SU-DHL-6 (cell line): ENCODE data around the gene ADCY7.

Source experiments
- H2AFZ ChIP-seq: fragments of 200-600 bp; sonication (generic); 2 replicates; pipeline ENCODE4 v1.6.1; 2014; ENCODE audit warnings: low read depth, mild to moderate bottlenecking, moderate library complexity, mixed read lengths, antibody characterized with exemption, low read length; ENCODE audit not compliant: severe bottlenecking
- H3F3A ChIP-seq: fragments of 200-600 bp; shearing (Covaris generic); 2 replicates; pipeline ENCODE4 v1.6.0; 2016; ENCODE audit warnings: antibody characterized with exemption, mild to moderate bottlenecking; ENCODE audit not compliant: insufficient read depth
- H3K27ac ChIP-seq: fragments of 200-600 bp; sonication (generic); 2 replicates; pipeline ENCODE4 v1.5.1; 2016; ENCODE audit warnings: low read depth, mild to moderate bottlenecking, low read length, moderate library complexity, mixed read lengths
- H3K27me3 ChIP-seq: fragments of 200-600 bp; sonication (generic), shearing (Covaris generic); 2 replicates; pipeline ENCODE4 v1.6.0; 2014; ENCODE audit warnings: mild to moderate bottlenecking, low read length
- H3K36me3 ChIP-seq: fragments of 200-600 bp; sonication (generic); 2 replicates; pipeline ENCODE4 v1.6.1; 2014; ENCODE audit warnings: mild to moderate bottlenecking, low read length, mixed read lengths
- H3K4me2 ChIP-seq: fragments of 300-600, 200-600 bp; shearing (Covaris generic), sonication (generic); 2 replicates; pipeline ENCODE4 v1.6.0; 2014; ENCODE audit warnings: low read length, low read depth, mild to moderate bottlenecking; ENCODE audit not compliant: poor library complexity, severe bottlenecking
- H3K4me3 ChIP-seq: fragments of 200-600 bp; sonication (generic); 2 replicates; pipeline ENCODE4 v1.5.1; 2014; ENCODE audit warnings: antibody characterized with exemption, low read length, mild to moderate bottlenecking, mixed read lengths; ENCODE audit not compliant: insufficient read depth, poor library complexity, severe bottlenecking
- H3K79me2 ChIP-seq: fragments of 200-600 bp; sonication (generic); 2 replicates; pipeline ENCODE4 v1.6.1; 2014; ENCODE audit warnings: mild to moderate bottlenecking, low read length, moderate library complexity; ENCODE audit not compliant: insufficient read depth
- H3K9ac ChIP-seq: fragments of 200-600 bp; sonication (generic); 2 replicates; pipeline ENCODE4 v1.7.0; 2014; ENCODE audit warnings: mild to moderate bottlenecking, low read length
- H3K9me2 ChIP-seq: fragments of 200-600 bp; sonication (generic); replicated peaks from 2 replicates; pipeline ENCODE4 v1.6.1; 2014; ENCODE audit warnings: low read length; ENCODE audit not compliant: insufficient read depth
- H3K9me3 ChIP-seq: fragments of 200-600 bp; sonication (generic); 2 replicates; pipeline ENCODE4 v1.6.1; 2014; ENCODE audit warnings: low read length, mixed read lengths; ENCODE audit not compliant: insufficient read depth
- H4K20me1 ChIP-seq: fragments of 200-600 bp; sonication (generic); 2 replicates; pipeline ENCODE4 v1.6.1; 2014; ENCODE audit warnings: low read depth, mild to moderate bottlenecking, antibody characterized with exemption, low read length, moderate library complexity, mixed read lengths
- EZH2phosphoT487 ChIP-seq: fragments of 200-600 bp; sonication (generic), shearing (Covaris generic); conservative IDR thresholded peaks from 2 replicates; pipeline ENCODE4 v1.6.1; 2018; ENCODE audit warnings: mild to moderate bottlenecking, antibody characterized with exemption, low read length, moderate library complexity, mixed read lengths
- TF ChIP-seq, protein P1 (sequence below): fragments of 200-600 bp; sonication (generic); IDR thresholded peaks from one replicate; pipeline ENCODE4 v1.5.1; 2017; ENCODE audit warnings: antibody characterized with exemption, mild to moderate bottlenecking, low read length, moderate library complexity; ENCODE audit not compliant: insufficient read depth, poor library complexity, severe bottlenecking

The ADCY7 gene

DNA sequence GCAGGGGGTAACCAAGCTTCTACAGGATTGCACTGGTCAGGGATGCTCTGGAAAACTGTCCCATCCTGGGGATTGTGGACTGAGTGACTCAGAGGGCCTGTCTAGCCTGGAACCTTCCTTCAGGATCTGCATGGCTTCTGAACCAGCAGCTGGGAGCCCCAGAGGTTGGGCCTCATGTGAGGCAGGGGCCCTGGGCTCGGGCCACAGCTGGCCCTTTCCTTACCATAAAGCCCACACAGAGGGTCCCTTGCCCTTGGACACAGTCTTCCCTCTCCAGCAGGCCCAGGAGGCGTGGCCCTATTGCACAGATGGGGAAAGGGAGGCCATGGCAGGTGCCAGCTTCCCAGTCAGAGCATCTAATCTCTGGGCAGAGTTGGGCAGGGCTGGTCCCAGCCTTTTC is 30.5 kb downstream of the ADCY7 start:
- no peak overlapping the region for H3K4me2 ChIP-seq
- H2AFZ ChIP-seq: no peak overlapping the region
- H3F3A ChIP-seq: no peaks in the 10 kb centered on the region
- no peaks in the 10 kb centered on the region for H4K20me1 ChIP-seq
- TF ChIP-seq, protein P1, sequence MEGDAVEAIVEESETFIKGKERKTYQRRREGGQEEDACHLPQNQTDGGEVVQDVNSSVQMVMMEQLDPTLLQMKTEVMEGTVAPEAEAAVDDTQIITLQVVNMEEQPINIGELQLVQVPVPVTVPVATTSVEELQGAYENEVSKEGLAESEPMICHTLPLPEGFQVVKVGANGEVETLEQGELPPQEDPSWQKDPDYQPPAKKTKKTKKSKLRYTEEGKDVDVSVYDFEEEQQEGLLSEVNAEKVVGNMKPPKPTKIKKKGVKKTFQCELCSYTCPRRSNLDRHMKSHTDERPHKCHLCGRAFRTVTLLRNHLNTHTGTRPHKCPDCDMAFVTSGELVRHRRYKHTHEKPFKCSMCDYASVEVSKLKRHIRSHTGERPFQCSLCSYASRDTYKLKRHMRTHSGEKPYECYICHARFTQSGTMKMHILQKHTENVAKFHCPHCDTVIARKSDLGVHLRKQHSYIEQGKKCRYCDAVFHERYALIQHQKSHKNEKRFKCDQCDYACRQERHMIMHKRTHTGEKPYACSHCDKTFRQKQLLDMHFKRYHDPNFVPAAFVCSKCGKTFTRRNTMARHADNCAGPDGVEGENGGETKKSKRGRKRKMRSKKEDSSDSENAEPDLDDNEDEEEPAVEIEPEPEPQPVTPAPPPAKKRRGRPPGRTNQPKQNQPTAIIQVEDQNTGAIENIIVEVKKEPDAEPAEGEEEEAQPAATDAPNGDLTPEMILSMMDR: no peak
- no peak for TF ChIP-seq EZH2phosphoT487
- no peak overlapping the region for H3K27ac ChIP-seq
- no peak overlapping the region for H3K9ac ChIP-seq
- no peaks in the 10 kb centered on the region for H3K36me3 ChIP-seq
- no peaks in the 10 kb centered on the region for H3K27me3 ChIP-seq
- H3K4me3 ChIP-seq: no peak overlapping the region
- no peaks in the 10 kb centered on the region for H3K9me2 ChIP-seq
- H3K79me2 ChIP-seq: no peaks in the 10 kb centered on the region
- H3K9me3 ChIP-seq: no peaks in the 10 kb centered on the region

DNA sequence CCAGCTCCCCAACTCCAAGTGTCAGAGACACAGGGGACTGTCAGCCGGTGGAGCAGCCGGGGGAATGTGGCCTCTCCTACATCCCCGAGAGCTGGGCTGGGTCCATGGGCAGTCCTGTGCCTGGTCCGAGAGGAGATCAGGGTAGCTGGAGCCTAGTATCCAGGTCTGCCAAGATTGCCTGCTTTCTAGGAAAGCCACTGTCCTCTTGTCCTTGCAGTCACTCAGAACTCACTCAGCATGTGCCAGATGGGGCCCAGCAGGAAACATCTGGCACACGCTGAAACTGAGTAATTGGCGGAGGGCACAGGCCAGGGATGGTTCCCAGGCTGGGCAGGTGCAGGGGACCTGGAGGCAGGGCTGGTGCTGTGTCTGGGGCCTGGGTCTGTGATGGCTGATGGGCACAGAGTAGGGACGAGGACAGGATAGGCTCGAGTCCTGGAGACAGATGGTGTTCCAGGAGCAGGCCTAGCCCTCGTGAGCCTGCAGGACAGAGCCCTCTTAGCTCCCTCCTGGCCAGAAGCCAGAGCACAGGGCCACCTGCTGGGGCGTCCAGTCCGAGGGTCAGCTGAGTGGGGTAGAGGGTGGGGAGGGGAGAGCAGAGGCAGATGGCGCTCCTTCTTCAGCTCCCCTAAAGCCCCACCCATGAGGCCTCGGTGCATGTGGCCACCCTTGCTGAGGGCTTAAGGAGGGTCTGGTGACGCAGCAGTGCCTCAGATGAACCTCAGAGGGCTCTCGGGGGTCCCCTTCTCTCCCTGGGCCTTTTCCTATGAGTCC is 31.1 kb downstream of the ADCY7 start:
- Histone ChIP-seq H3K9me2 (no peaks in the 10 kb centered on the region), H3K4me2 (no peak overlapping the region), H3F3A (no peaks in the 10 kb centered on the region), H3K9ac (no peak overlapping the region), H3K27me3 (no peaks in the 10 kb centered on the region), H3K27ac (no peak overlapping the region), H3K79me2 (no peaks in the 10 kb centered on the region), H3K9me3 (no peaks in the 10 kb centered on the region), H3K4me3 (no peak overlapping the region), H2AFZ (no peak overlapping the region), H4K20me1 (no peaks in the 10 kb centered on the region), H3K36me3 (no peaks in the 10 kb centered on the region)
- no peak for TF ChIP-seq EZH2phosphoT487
- TF ChIP-seq, protein P1: no peak

DNA sequence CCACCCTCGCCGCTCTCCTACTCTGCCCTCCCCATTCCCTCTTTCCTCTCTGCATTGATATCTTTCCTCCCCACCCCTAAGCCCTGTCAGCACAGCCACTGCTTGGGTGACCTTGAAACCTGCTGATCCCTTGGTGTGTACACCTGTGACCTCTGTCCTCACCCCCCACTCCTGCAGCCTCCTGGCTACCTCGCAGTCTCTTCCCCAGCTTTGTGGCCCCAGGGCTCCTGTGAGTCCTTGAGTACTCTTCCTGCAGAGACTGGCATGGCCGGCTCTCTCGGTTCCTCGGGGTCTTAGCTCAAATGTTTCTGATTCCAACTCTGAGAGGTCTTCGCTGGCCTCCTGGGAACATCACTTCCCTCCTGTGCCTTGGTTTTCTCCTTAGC is 31.7 kb downstream of the ADCY7 start:
- H3K9me3 ChIP-seq: no peaks in the 10 kb centered on the region
- no peak overlapping the region for H3K27ac ChIP-seq

More for the DNA sequence above, 31.7 kb downstream of the ADCY7 start:
- H3K4me2 ChIP-seq: no peak overlapping the region
- H3K36me3 ChIP-seq: no peaks in the 10 kb centered on the region
- no peaks in the 10 kb centered on the region for H3F3A ChIP-seq
- no peak overlapping the region for H3K4me3 ChIP-seq
- H4K20me1 ChIP-seq: no peaks in the 10 kb centered on the region
- H2AFZ ChIP-seq: no peak overlapping the region
- no peaks in the 10 kb centered on the region for H3K9me2 ChIP-seq
- no peaks in the 10 kb centered on the region for H3K27me3 ChIP-seq
- no peaks in the 10 kb centered on the region for H3K79me2 ChIP-seq
- H3K9ac ChIP-seq: no peak overlapping the region
- TF ChIP-seq EZH2phosphoT487: no peak
- TF ChIP-seq, protein P1: no peak
